Peyer's patch (tissue), 4 donors: ENCODE data around the gene MARCHF6.

ENCODE experiments used
- CTCF ChIP-seq, 6 experiments: fragments of 450-650 bp in 4 of 6; fragments of 200-600 bp in 2 of 6; sonication (generic) in 1 of 6; IDR thresholded peaks; one replicate each; pipeline ENCODE4 v1.5.1; 2017 to 2019; ENCODE audit warnings: antibody characterized with exemption in 6 of 6, mild to moderate bottlenecking in 3 of 6, moderate library complexity in 1 of 6
- POLR2A ChIP-seq, 2 donors: fragments of 450-650 bp; IDR thresholded peaks; one replicate each; pipeline ENCODE4 v1.5.1; 2017; ENCODE audit warnings: antibody characterized with exemption in 2 of 2, mild to moderate bottlenecking in 2 of 2, moderate library complexity in 2 of 2

DNA sequence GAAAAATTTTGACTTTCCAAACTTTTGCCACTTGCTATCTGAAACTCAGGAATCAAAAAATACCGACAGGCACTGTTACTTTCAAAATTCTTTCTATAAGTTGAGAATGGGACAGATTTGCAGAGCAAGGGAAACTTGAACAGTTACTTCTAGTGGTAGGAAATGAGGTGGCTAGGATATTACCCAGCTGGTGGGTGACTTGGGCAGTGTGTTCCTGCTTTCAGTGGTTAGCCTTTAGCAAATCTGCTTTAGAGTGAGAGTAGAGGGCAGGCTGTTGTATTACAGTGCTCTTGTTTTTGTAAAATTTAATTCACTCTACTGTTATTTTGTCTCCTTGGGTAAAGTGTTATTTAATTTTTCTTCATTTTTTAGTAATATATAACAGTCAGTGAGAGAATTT, 48.0 kb downstream of the MARCHF6 start:
- no peak for TF ChIP-seq CTCF (IDR thresholded peaks at IDR 0.05)
- TF ChIP-seq POLR2A (IDR thresholded peaks at IDR 0.05): no peak
